Sigmoid colon (tissue), 3 donors: Measurements from ENCODE around the gene SMYD3.

Experiments
- POLR2A ChIP-seq, 2 donors: fragments of 450-650 bp; IDR thresholded peaks; one replicate each; pipeline ENCODE4 v1.6.1; 2016; ENCODE audit warnings: antibody characterized with exemption in 2 of 2, mild to moderate bottlenecking in 2 of 2, moderate library complexity in 2 of 2
- TF ChIP-seq, protein P1 (sequence below), 4 experiments: fragments of 450-650 bp in 3 of 4; fragments of 200-600 bp in 1 of 4; IDR thresholded peaks; one replicate each; pipeline ENCODE4 v1.5.1; 2016 to 2019; ENCODE audit warnings: antibody characterized with exemption in 4 of 4, mild to moderate bottlenecking in 3 of 4, moderate library complexity in 2 of 4

DNA sequence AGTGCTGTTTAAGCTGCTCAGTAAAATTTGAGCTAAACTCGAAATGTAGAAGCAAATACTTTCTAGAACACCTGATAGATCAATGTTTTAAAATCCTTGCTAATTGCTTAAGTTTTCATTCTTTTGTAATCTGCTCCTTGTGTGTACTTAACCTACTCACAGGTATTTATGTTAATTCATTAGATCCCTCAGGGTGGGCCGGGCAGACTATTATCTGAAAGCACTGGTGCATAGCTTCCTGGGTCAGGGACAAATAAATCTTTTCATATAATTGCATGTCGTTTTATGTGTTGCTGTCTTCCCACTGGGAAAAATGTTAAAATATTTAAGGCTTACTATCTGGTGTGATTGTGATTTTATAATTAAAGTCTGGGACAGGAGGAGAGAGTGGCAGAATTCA lies 440.5 kb downstream of the SMYD3 start:
- TF ChIP-seq, protein P1, sequence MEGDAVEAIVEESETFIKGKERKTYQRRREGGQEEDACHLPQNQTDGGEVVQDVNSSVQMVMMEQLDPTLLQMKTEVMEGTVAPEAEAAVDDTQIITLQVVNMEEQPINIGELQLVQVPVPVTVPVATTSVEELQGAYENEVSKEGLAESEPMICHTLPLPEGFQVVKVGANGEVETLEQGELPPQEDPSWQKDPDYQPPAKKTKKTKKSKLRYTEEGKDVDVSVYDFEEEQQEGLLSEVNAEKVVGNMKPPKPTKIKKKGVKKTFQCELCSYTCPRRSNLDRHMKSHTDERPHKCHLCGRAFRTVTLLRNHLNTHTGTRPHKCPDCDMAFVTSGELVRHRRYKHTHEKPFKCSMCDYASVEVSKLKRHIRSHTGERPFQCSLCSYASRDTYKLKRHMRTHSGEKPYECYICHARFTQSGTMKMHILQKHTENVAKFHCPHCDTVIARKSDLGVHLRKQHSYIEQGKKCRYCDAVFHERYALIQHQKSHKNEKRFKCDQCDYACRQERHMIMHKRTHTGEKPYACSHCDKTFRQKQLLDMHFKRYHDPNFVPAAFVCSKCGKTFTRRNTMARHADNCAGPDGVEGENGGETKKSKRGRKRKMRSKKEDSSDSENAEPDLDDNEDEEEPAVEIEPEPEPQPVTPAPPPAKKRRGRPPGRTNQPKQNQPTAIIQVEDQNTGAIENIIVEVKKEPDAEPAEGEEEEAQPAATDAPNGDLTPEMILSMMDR (IDR thresholded peaks at IDR 0.05): no peak
- TF ChIP-seq POLR2A (IDR thresholded peaks at IDR 0.05): no peak
